Brain microvascular endothelial cell (primary cell): Measurements from ENCODE around the gene RNF25.
"Not testable (repeated sequence)": the region's sequence is repeated elsewhere in the genome, so short reads cannot be mapped to it uniquely, and the experiment has no call there.

Experiments
- DNase-seq: peaks from one replicate; pipeline ENCODE4 v3.0.0-alpha.2; 2020
- H3K27ac ChIP-seq: fragments of 250-450 bp; sonication (Bioruptor Pico); 2 replicates; pipeline ENCODE4 v1.5.1; 2020; ENCODE audit warnings: mild to moderate bottlenecking, moderate library complexity
- H3K27me3 ChIP-seq: fragments of 250-450 bp; sonication (Bioruptor Pico); replicated peaks from 2 replicates; pipeline ENCODE4 v1.5.1; 2020; ENCODE audit warnings: mild to moderate bottlenecking
- H3K36me3 ChIP-seq: fragments of 250-450 bp; sonication (Bioruptor Pico); replicated peaks from 2 replicates; pipeline ENCODE4 v1.5.1; 2020; ENCODE audit warnings: mild to moderate bottlenecking
- H3K4me3 ChIP-seq: 2 replicates; pipeline ENCODE4 v1.5.1; 2011; ENCODE audit warnings: low read depth, mild to moderate bottlenecking, control low read depth, low read length, moderate library complexity
- in situ Hi-C: cut with HindIII; loops from 2 replicates; pipeline ENCODE4 v1.10.0; 2017; ENCODE audit warnings: low sequenced_read_pairs, low pct_ligation_motif_present
- TF ChIP-seq, protein P1 (sequence below): IDR thresholded peaks from 2 replicates; pipeline ENCODE4 v1.5.1; 2011; ENCODE audit warnings: low read depth, mild to moderate bottlenecking, moderate library complexity, low read length, control low read depth, inconsistent platforms; ENCODE audit errors: missing control alignments

Gene RNF25

DNA sequence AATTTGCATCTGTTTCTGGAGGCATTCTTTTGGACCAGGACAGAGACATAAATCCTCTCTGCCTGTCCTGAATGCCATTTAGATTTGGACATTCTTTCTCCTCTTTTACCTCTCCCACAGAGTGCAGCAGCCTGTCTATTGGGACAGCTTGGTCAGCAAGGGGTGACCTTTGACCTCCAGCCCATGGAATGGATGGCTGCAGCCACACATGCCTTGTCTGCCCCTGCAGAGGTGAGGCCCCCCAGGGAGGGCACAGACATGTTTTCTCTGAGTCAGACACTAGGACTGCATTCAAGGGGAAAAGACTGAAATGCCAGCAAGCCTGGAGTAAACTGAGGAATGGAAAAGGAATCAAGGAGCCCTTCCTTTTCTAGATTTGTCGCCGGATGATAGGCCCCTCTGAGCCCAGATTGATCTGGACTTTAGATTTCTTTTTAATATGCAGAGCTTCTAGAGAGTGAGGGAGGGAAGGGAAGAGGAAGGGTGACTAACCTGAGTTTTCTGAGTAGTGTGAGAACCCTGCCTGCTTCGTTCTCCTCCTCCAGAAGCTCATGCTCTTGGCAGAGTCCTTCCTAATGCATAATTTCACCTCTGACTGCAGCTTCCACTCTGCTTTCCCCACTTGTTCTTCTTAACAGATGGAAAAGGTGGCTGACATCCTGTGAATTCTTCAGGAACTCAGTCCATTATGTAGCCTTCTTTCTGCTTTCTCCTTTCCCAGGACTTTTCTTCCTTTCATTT is 22.8 kb upstream of the RNF25 start:
- Histone ChIP-seq H3K4me3 (no peak overlapping the region), H3K36me3 (peaks cover 38% of the 10 kb centered on the region), H3K27ac (no peak overlapping the region), H3K27me3 (no peaks in the 10 kb centered on the region)
- in situ Hi-C loops, result no loop called here
- TF ChIP-seq, protein P1, sequence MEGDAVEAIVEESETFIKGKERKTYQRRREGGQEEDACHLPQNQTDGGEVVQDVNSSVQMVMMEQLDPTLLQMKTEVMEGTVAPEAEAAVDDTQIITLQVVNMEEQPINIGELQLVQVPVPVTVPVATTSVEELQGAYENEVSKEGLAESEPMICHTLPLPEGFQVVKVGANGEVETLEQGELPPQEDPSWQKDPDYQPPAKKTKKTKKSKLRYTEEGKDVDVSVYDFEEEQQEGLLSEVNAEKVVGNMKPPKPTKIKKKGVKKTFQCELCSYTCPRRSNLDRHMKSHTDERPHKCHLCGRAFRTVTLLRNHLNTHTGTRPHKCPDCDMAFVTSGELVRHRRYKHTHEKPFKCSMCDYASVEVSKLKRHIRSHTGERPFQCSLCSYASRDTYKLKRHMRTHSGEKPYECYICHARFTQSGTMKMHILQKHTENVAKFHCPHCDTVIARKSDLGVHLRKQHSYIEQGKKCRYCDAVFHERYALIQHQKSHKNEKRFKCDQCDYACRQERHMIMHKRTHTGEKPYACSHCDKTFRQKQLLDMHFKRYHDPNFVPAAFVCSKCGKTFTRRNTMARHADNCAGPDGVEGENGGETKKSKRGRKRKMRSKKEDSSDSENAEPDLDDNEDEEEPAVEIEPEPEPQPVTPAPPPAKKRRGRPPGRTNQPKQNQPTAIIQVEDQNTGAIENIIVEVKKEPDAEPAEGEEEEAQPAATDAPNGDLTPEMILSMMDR, result no peak
- peak; percentile 30 for DNase-seq

DNA sequence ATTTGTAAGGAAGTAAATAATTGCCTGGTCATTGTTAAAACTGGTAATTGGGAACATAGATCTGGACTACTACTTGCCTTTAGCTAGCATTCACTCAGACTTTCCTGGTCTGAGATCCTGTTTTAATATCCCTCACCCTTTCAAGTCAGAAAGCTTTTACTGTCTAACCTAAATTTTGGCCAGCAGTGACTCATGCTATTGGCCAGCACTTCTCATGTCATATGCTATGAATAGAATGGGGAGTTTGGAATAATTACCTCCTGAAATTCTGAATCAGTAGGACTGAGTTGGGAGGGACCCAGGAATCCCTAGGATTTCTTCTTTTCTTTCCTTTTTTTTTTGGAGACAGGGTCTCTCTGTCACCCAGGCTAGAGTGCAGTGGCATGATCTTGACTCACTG is 19.4 kb upstream of the RNF25 start:
- TF ChIP-seq, protein P1, result no peak
- peaks cover 34% of the 10 kb centered on the region for H3K36me3 ChIP-seq
- no peak for DNase-seq
- in situ Hi-C loops, result no loop called here
- no peak overlapping the region for H3K4me3 ChIP-seq
- H3K27ac ChIP-seq, result no peak overlapping the region
- no peaks in the 10 kb centered on the region for H3K27me3 ChIP-seq

DNA sequence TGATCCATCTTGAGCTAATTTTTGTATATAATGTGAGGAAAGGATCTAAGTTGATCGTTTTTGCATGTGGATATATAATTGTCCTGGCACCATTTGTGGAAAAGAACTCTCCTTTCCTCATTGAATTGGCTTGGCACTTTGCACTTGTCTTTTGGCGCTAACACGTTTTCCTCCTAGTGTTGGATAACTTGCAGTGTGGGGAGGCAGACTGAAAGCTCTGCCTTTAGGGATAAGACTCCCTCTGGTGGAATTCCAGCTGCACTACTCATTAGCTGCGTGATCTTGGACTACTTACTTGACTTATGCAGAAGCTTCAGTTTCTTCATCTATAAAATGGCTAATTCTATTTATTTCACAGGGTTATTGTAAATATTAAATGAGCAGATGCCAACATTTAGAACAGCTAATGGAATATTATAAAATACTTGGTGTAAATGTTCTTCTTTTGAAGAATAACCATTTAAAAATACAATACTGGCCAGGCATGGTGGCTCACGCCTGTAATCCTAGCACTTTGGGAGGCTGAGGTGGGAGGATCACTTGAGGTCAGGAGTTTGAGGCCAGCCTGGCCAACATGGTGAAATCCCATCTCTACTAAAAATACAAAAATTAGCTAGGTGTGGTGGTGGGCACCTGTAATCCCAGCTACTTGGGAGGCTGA is 15.7 kb upstream of the RNF25 start:
- in situ Hi-C loops, H3K27me3 ChIP-seq, H3K4me3 ChIP-seq, H3K27ac ChIP-seq: not testable (repeated sequence)
- H3K36me3 ChIP-seq, result peaks cover 23% of the 10 kb centered on the region
- TF ChIP-seq, protein P1, result peak; percentile 92
- DNase-seq, result peak; percentile 76

DNA sequence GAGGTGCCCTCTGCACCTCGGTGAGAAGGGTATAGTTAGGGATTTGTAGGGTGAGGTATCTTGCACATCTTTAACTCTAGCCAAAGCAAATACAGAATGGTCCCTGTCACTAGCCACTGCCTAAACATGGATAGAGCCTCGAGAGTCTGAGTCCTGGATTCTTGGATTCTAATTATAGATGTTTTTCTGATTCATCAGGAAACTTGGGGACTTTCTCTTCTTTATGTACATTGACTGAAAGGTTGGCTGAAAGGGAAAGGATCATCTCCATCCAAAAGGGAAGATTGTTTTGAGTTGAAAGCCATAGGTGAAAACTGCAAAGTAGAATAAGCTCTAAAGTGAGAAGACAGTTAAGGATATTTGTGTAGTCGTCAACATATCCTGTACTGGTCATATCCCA is 8.3 kb upstream of the RNF25 start:
- no peak for DNase-seq
- Histone ChIP-seq H3K27me3 (no peaks in the 10 kb centered on the region), H3K27ac (no peak overlapping the region), H3K4me3 (no peak overlapping the region), H3K36me3 (peaks cover 15% of the 10 kb centered on the region)
- TF ChIP-seq, protein P1, result no peak
- in situ Hi-C loops, result no loop called here

DNA sequence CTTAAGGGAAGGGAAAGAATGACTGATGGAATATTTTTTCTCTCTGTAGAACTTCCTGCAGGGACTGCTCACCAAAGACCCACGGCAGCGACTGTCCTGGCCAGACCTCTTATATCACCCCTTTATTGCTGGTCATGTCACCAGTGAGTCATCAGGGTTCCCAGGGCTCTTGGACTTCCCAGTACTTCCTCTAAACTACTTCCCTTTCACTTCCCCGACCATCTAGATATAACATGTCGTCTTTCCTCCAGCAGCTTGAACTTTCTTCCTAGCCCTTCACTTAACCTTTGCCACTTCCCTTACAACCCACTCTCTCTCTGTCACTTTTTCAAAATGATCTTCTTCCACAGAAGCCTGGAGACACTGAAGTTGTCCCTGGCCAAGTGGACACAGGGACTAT is 7.3 kb upstream of the RNF25 start:
- Histone ChIP-seq H3K27me3 (no peaks in the 10 kb centered on the region), H3K4me3 (no peak overlapping the region), H3K36me3 (peaks cover 11% of the 10 kb centered on the region), H3K27ac (no peak overlapping the region)
- in situ Hi-C loops, result no loop called here
- TF ChIP-seq, protein P1, result no peak
- DNase-seq, result no peak
